Karpas-422 (cell line): ENCODE measurements around the gene USP34. TPM values are rescaled to one million over a fixed set of nuclear protein-coding genes. Genes with fewer than 3 reads are reported as not detected.

ENCODE experiments used
- DNase-seq: peaks from one replicate; pipeline ENCODE4 v3.0.0-alpha.2; 2015
- H2AFZ ChIP-seq: fragments of 200-600 bp; sonication (generic); 2 replicates; pipeline ENCODE4 v1.6.1; 2014; ENCODE audit warnings: antibody characterized with exemption, low read length, mixed read lengths
- H3K27ac ChIP-seq: fragments of 200-600 bp; sonication (generic); 2 replicates; pipeline ENCODE4 v1.5.1; 2014; ENCODE audit warnings: mild to moderate bottlenecking, low read length, moderate library complexity
- H3K27me3 ChIP-seq: fragments of 200-600 bp; sonication (generic); 2 replicates; pipeline ENCODE4 v1.6.1; 2014; ENCODE audit warnings: low read length, mixed read lengths
- H3K36me3 ChIP-seq: fragments of 200-600 bp; sonication (generic); 2 replicates; pipeline ENCODE4 v1.6.1; 2014; ENCODE audit warnings: low read length, mixed read lengths; ENCODE audit not compliant: insufficient read depth
- H3K4me1 ChIP-seq: fragments of 200-600 bp; sonication (generic); 2 replicates; pipeline ENCODE4 v1.6.1; 2014; ENCODE audit warnings: mild to moderate bottlenecking, low read length, mixed read lengths
- H3K4me2 ChIP-seq: fragments of 200-600 bp; sonication (generic); 2 replicates; pipeline ENCODE4 v1.6.1; 2014; ENCODE audit warnings: low read length, low read depth, mild to moderate bottlenecking; ENCODE audit not compliant: poor library complexity, severe bottlenecking
- H3K4me3 ChIP-seq: fragments of 200-600 bp; sonication (generic); 2 replicates; pipeline ENCODE4 v1.5.1; 2014; ENCODE audit warnings: mild to moderate bottlenecking, antibody characterized with exemption, low read length, mixed read lengths
- H3K79me2 ChIP-seq: fragments of 200-600 bp; sonication (generic); 2 replicates; pipeline ENCODE4 v1.6.1; 2014; ENCODE audit warnings: mild to moderate bottlenecking, low read length, mixed read lengths
- H3K9ac ChIP-seq: fragments of 200-600 bp; sonication (generic); 2 replicates; pipeline ENCODE4 v1.6.0; 2014; ENCODE audit warnings: low read length
- H3K9me2 ChIP-seq: fragments of 200-600 bp; sonication (generic), shearing (Covaris generic); replicated peaks from 2 replicates; pipeline ENCODE4 v1.6.0; 2014; ENCODE audit warnings: mild to moderate bottlenecking, low read length, moderate library complexity; ENCODE audit not compliant: insufficient read depth
- H3K9me3 ChIP-seq: fragments of 300-700, 200-600 bp; sonication (generic); 2 replicates; pipeline ENCODE4 v1.6.1; 2014; ENCODE audit warnings: low read length, mixed read lengths
- H4K20me1 ChIP-seq: fragments of 200-600 bp; sonication (generic); 2 replicates; pipeline ENCODE4 v1.6.1; 2014; ENCODE audit warnings: mild to moderate bottlenecking, antibody characterized with exemption, low read length, low read depth; ENCODE audit not compliant: insufficient read depth
- total RNA-seq: library from RNA; depleted of rRNA; stranded (reverse); fragments of >200 nt; shearing (Covaris generic); gene quantifications from 2 replicates; pipeline ENCODE4 v1.2.3, GENCODE V29; 2014; ENCODE audit warnings: low replicate concordance

USP34 gene
- total RNA-seq, 1 experiment from 2014 or later: 376 TPM

GRCh38 chr2:61275575-61276184 lies 195.2 kb downstream of the USP34 start:
- Histone ChIP-seq H3K27me3 (no peaks in the 10 kb centered on the region), H4K20me1 (no peaks in the 10 kb centered on the region), H3K79me2 (peaks cover 13% of the 10 kb centered on the region), H2AFZ (no peak overlapping the region), H3K9me3 (no peaks in the 10 kb centered on the region), H3K4me2 (no peak overlapping the region), H3K27ac (no peak overlapping the region), H3K9me2 (no peaks in the 10 kb centered on the region), H3K9ac (no peak overlapping the region), H3K4me3 (no peak overlapping the region), H3K36me3 (peaks cover 36% of the 10 kb centered on the region; the same call in 1 of the 2 replicates), H3K4me1 (no peaks in the 10 kb centered on the region)
- no peak for DNase-seq

GRCh38 chr2:61272421-61273070 lies 198.3 kb downstream of the USP34 start:
- Histone ChIP-seq H3K27me3 (no peaks in the 10 kb centered on the region), H3K4me3 (no peak overlapping the region), H3K9me3 (no peaks in the 10 kb centered on the region), H3K9ac (no peak overlapping the region), H3K36me3 (peaks cover 27% of the 10 kb centered on the region; the same call in 1 of the 2 replicates), H3K9me2 (no peaks in the 10 kb centered on the region), H4K20me1 (no peaks in the 10 kb centered on the region), H3K79me2 (peaks cover 10% of the 10 kb centered on the region), H3K4me2 (no peak overlapping the region), H3K4me1 (no peaks in the 10 kb centered on the region), H3K27ac (no peak overlapping the region), H2AFZ (no peak overlapping the region)
- DNase-seq: no peak

DNA sequence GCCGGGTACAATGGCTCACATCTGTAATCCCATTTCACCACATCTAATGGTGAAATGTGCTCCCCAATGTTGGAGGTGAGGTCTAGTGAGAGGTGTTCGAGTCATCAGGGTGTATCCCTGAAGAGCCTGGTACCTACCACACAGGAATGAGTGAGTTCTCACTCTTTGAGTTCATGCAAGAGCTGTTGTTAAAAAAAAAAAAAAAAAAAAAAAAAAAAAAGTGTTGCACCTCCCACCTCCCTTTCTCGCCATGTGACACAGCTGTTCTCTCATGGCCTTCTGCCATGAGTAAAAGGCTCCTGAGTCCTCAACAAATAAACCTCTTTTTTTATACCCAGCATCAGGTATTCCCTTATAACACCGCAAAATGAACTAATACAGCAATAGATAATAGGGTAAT lies 202.6 kb downstream of the USP34 start:
- peaks cover 50% of the 10 kb centered on the region for H3K36me3 ChIP-seq

DNA sequence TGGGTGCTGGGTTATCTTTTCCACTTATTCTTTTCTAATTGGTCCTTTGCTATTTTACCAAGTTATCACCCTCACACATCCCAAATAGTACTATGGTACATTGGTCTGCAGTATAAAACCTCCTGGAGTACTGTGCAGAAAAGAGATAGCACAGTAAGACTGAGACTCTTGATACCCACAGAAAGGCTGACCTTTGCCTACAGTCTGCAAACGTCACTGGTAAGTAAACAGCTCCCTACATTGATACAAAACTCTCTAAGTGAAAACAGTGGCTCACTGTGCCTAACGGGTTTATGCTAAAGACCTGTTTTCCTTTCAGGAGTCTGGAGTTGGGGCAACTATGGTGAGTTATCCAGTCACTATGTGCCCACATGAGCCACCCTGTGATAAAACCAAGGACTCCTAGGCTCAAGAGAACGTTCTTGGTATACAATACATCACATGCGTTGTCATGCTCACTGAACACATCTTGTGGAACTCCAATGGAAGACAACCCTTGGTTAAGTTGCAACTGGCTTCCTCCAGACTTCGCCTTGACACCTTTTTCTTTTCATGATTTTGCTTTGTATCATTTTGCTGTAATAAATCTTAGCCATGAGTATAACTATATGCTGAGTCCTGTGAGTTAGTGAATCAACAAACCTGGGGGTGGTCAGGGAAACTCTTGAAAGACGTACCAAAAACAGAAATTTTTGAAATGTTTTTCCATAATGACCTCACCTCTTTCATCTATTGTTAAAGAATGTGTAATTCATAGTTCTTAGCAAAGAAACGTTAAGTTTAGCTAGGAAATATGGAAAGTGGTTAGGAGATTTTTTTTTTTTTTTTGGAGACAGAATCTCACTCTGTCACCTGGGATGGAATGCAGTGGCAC lies 204.0 kb downstream of the USP34 start:
- Histone ChIP-seq H4K20me1 (no peaks in the 10 kb centered on the region), H3K9ac (no peak overlapping the region), H3K27me3 (no peaks in the 10 kb centered on the region), H3K9me3 (no peaks in the 10 kb centered on the region), H2AFZ (no peak overlapping the region), H3K27ac (no peak overlapping the region), H3K4me1 (no peaks in the 10 kb centered on the region), H3K36me3 (peaks cover 48% of the 10 kb centered on the region), H3K9me2 (no peaks in the 10 kb centered on the region), H3K4me3 (no peak overlapping the region), H3K4me2 (no peak overlapping the region), H3K79me2 (0 out of 2 replicates have a peak, but pooled peaks cover 4% of the 10 kb centered on the region)
- DNase-seq: no peak

More for the DNA sequence above, 202.6 kb downstream of the USP34 start:
- Histone ChIP-seq H3K79me2 (peaks cover 7% of the 10 kb centered on the region), H4K20me1 (no peaks in the 10 kb centered on the region), H3K9me3 (no peaks in the 10 kb centered on the region), H3K4me3 (no peak overlapping the region), H3K9me2 (no peaks in the 10 kb centered on the region), H3K4me2 (no peak overlapping the region), H3K9ac (no peak overlapping the region), H2AFZ (no peak overlapping the region), H3K4me1 (no peaks in the 10 kb centered on the region), H3K27me3 (no peaks in the 10 kb centered on the region), H3K27ac (no peak overlapping the region)
- DNase-seq: no peak

DNA sequence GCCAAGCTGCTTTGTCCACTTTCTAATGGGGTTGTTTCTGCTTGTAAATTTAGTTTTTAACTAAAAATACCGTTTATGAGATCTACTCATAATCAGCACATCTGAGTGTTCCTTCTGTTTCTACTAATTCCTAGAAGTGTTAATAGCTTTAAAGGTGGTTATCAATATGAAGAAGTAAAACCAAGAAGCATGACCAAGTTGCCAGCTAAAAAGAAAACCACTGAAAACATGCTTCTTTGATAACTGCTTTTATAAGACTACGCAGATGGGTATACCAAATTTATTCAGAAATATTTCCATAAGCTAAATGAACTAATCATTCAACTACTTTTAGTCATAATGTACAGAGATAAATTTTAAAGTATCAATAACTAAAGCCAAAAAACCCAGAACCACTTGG lies 207.1 kb downstream of the USP34 start:
- Histone ChIP-seq H3K79me2 (0 out of 2 replicates have a peak, but pooled peaks cover 5% of the 10 kb centered on the region), H3K9me2 (no peaks in the 10 kb centered on the region), H3K4me3 (no peak overlapping the region), H4K20me1 (no peaks in the 10 kb centered on the region), H3K9me3 (no peaks in the 10 kb centered on the region), H3K27ac (no peak overlapping the region), H2AFZ (no peak overlapping the region), H3K36me3 (peaks cover 64% of the 10 kb centered on the region), H3K9ac (no peak overlapping the region), H3K27me3 (no peaks in the 10 kb centered on the region), H3K4me2 (no peak overlapping the region), H3K4me1 (no peaks in the 10 kb centered on the region)
- no peak for DNase-seq

GRCh38 chr2:61262699-61263098 lies 208.2 kb downstream of the USP34 start:
- Histone ChIP-seq H3K4me3 (no peak overlapping the region), H3K4me1 (no peaks in the 10 kb centered on the region), H3K27ac (no peak overlapping the region), H2AFZ (no peak overlapping the region), H3K9ac (no peak overlapping the region), H3K79me2 (0 out of 2 replicates have a peak, but pooled peaks cover 5% of the 10 kb centered on the region), H3K27me3 (no peaks in the 10 kb centered on the region), H3K4me2 (no peak overlapping the region), H4K20me1 (no peaks in the 10 kb centered on the region), H3K36me3 (peaks cover 69% of the 10 kb centered on the region), H3K9me3 (no peaks in the 10 kb centered on the region), H3K9me2 (no peaks in the 10 kb centered on the region)
- no peak for DNase-seq

GRCh38 chr2:61257446-61257845 lies 213.4 kb downstream of the USP34 start:
- Histone ChIP-seq H2AFZ (no peak overlapping the region), H3K9ac (no peak overlapping the region), H3K36me3 (peaks cover 67% of the 10 kb centered on the region), H3K27me3 (no peaks in the 10 kb centered on the region), H4K20me1 (no peaks in the 10 kb centered on the region), H3K79me2 (peaks cover 11% of the 10 kb centered on the region; the same call in 1 of the 2 replicates), H3K4me3 (no peak overlapping the region), H3K9me2 (no peaks in the 10 kb centered on the region), H3K27ac (no peak overlapping the region), H3K9me3 (no peaks in the 10 kb centered on the region), H3K4me2 (no peak overlapping the region), H3K4me1 (no peaks in the 10 kb centered on the region)
- no peak for DNase-seq
